ENCODE results near the gene BEX3. TPM values are rescaled to one million over a fixed set of nuclear protein-coding genes. Genes with fewer than 3 reads are reported as not detected.

The BEX3 gene
- total RNA-seq, 2 experiments from 2014 or later, result not detected

GRCh38 chrX:103397707-103398106, 21.4 kb downstream of the BEX3 start:
- ChIA-PET CTCF (ENCODE audit: unreplicated experiment) (no interaction called here), POLR2A (interaction anchor here (0.6 kb wide), 1 partner anchor 46 kb away, joined by 3 read pairs; no protein-coding TSS in a partner anchor)
- no peak for TF ChIP-seq EZH2phosphoT487 (IDR thresholded peaks at IDR 0.05; ENCODE audit: borderline replicate concordance, low read depth, low read length)
- TF ChIP-seq, protein P1, sequence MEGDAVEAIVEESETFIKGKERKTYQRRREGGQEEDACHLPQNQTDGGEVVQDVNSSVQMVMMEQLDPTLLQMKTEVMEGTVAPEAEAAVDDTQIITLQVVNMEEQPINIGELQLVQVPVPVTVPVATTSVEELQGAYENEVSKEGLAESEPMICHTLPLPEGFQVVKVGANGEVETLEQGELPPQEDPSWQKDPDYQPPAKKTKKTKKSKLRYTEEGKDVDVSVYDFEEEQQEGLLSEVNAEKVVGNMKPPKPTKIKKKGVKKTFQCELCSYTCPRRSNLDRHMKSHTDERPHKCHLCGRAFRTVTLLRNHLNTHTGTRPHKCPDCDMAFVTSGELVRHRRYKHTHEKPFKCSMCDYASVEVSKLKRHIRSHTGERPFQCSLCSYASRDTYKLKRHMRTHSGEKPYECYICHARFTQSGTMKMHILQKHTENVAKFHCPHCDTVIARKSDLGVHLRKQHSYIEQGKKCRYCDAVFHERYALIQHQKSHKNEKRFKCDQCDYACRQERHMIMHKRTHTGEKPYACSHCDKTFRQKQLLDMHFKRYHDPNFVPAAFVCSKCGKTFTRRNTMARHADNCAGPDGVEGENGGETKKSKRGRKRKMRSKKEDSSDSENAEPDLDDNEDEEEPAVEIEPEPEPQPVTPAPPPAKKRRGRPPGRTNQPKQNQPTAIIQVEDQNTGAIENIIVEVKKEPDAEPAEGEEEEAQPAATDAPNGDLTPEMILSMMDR (conservative IDR thresholded peaks at IDR 0.05; ENCODE audit: low read length), result no peak
- H3K4me2 ChIP-seq (ENCODE audit: low read length), result no peak overlapping the region
- no peaks in the 10 kb centered on the region for H3K9me2 ChIP-seq (ENCODE audit: insufficient read depth, low read length)
- no peak overlapping the region for H3K4me3 ChIP-seq (ENCODE audit: low read depth, low read length, poor library complexity, severe bottlenecking)
- H3K9me3 ChIP-seq (ENCODE audit: low read length), result no peaks in the 10 kb centered on the region
- DNase-seq (ENCODE audit: low spot score), result no peak
- no peaks in the 10 kb centered on the region for H4K20me1 ChIP-seq (ENCODE audit: insufficient read depth, low read length)
- H3K36me3 ChIP-seq (ENCODE audit: insufficient read depth, low read length), result no peaks in the 10 kb centered on the region
- H3K79me2 ChIP-seq (ENCODE audit: insufficient read depth, low read depth, low read length), result no peaks in the 10 kb centered on the region
- H3K4me1 ChIP-seq (ENCODE audit: insufficient read depth, low read length, poor library complexity, severe bottlenecking), result no peaks in the 10 kb centered on the region
- intact Hi-C loops (cut with micrococcal nuclease; ENCODE audit: unreplicated experiment), result no loop called here
- H3K27ac ChIP-seq (ENCODE audit: low read depth, low read length, poor library complexity, severe bottlenecking), result no peak overlapping the region
- no peak overlapping the region for H2AFZ ChIP-seq (ENCODE audit: low read length)
- no TSS peak for BruUV-seq (replicated peaks)

DNA sequence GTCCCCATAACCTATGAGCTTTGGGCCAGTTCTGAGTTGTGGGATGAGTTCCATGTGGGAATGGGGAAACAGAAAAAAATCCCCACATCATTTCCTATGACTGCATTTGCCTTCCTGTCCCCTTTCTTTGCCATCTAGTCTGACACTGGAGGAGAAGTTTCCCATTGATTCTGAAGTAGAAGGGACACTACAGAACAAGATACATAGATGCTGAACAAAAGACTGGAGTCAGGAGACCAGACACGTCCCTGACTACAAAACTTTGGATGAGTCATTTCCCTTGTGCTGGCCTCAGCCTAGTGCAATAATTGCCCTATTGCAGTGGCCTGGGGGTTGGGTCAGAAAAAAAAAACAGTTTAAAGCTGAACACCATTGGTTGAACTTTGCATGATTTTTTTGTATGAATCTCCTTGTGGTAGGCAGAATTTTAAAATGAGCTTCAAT, 22.1 kb downstream of the BEX3 start:
- Histone ChIP-seq H3K4me1 (ENCODE audit: insufficient read depth, low read length, poor library complexity, severe bottlenecking) (no peaks in the 10 kb centered on the region), H3K9me2 (ENCODE audit: insufficient read depth, low read length) (no peaks in the 10 kb centered on the region), H3K27ac (ENCODE audit: low read depth, low read length, poor library complexity, severe bottlenecking) (no peak overlapping the region), H3K9me3 (ENCODE audit: low read length) (no peaks in the 10 kb centered on the region), H3K79me2 (ENCODE audit: insufficient read depth, low read depth, low read length) (no peaks in the 10 kb centered on the region), H3K4me3 (ENCODE audit: low read depth, low read length, poor library complexity, severe bottlenecking) (no peak overlapping the region), H3K4me2 (ENCODE audit: low read length) (no peak overlapping the region), H2AFZ (ENCODE audit: low read length) (no peak overlapping the region), H4K20me1 (ENCODE audit: insufficient read depth, low read length) (no peaks in the 10 kb centered on the region), H3K36me3 (ENCODE audit: insufficient read depth, low read length) (no peaks in the 10 kb centered on the region)
- BruUV-seq (replicated peaks), result no TSS peak
- intact Hi-C loops (cut with micrococcal nuclease; ENCODE audit: unreplicated experiment), result no loop called here
- CTCF ChIA-PET (ENCODE audit: unreplicated experiment), result no interaction called here
- POLR2A ChIA-PET, result no interaction called here
- DNase-seq (ENCODE audit: low spot score), result no peak
- TF ChIP-seq EZH2phosphoT487 (IDR thresholded peaks at IDR 0.05; ENCODE audit: borderline replicate concordance, low read depth, low read length), result no peak
- TF ChIP-seq, protein P1 (conservative IDR thresholded peaks at IDR 0.05; ENCODE audit: low read length), result no peak

DNA sequence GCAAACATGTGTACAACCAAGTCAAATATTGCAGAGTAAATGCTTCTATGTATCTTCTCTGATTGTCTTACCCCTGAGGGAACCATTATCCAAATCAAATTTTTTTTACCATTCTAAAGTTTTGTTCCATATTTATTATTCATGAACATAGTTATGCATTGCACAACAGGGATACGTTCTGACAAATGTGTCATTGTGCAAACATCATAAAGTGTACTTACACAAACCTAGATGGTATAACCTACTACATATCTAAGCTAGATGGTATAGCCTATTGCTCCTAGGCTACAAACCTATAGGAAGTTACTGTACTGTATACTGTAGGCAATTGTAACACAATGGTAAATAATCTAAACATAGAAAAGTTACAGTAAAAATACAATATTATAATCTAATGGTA, 23.4 kb downstream of the BEX3 start:
- Histone ChIP-seq H3K79me2 (ENCODE audit: insufficient read depth, low read depth, low read length) (no peaks in the 10 kb centered on the region), H3K9me3 (ENCODE audit: low read length) (no peaks in the 10 kb centered on the region), H3K4me2 (ENCODE audit: low read length) (no peak overlapping the region), H4K20me1 (ENCODE audit: insufficient read depth, low read length) (no peaks in the 10 kb centered on the region), H3K4me1 (ENCODE audit: insufficient read depth, low read length, poor library complexity, severe bottlenecking) (no peaks in the 10 kb centered on the region), H3K9me2 (ENCODE audit: insufficient read depth, low read length) (no peaks in the 10 kb centered on the region), H3K27ac (ENCODE audit: low read depth, low read length, poor library complexity, severe bottlenecking) (no peak overlapping the region), H3K36me3 (ENCODE audit: insufficient read depth, low read length) (no peaks in the 10 kb centered on the region), H3K4me3 (ENCODE audit: low read depth, low read length, poor library complexity, severe bottlenecking) (no peak overlapping the region), H2AFZ (ENCODE audit: low read length) (no peak overlapping the region)
- ChIA-PET POLR2A (no interaction called here), CTCF (ENCODE audit: unreplicated experiment) (no interaction called here)
- TF ChIP-seq, protein P1 (conservative IDR thresholded peaks at IDR 0.05; ENCODE audit: low read length), result no peak
- TF ChIP-seq EZH2phosphoT487 (IDR thresholded peaks at IDR 0.05; ENCODE audit: borderline replicate concordance, low read depth, low read length), result no peak
- no TSS peak for BruUV-seq (replicated peaks)
- no peak for DNase-seq (ENCODE audit: low spot score)
- intact Hi-C loops (cut with micrococcal nuclease; ENCODE audit: unreplicated experiment), result no loop called here
